PFSK-1 (cell line): ENCODE results near the gene NCOA1.

ENCODE experiments used
- FOXP2 ChIP-seq: optimal IDR thresholded peaks from 2 replicates; pipeline ENCODE3; 2011; ENCODE audit warnings: borderline replicate concordance, control low read depth, inconsistent platforms; ENCODE audit not compliant: insufficient read depth; ENCODE audit errors: extremely low read length, extremely low read depth
- POLR2AphosphoS5 ChIP-seq: IDR thresholded peaks from 2 replicates; pipeline ENCODE4 v1.6.1; 2012; ENCODE audit warnings: low read depth, mild to moderate bottlenecking, control low read depth, low read length, moderate library complexity
- SIN3A ChIP-seq: IDR thresholded peaks from 2 replicates; pipeline ENCODE4 v1.6.1; 2012; ENCODE audit warnings: mild to moderate bottlenecking, low read length, moderate library complexity, borderline replicate concordance; ENCODE audit not compliant: insufficient read depth
- TAF1 ChIP-seq: IDR thresholded peaks from 2 replicates; pipeline ENCODE4 v1.6.1; 2012; ENCODE audit warnings: low read length, control low read depth, borderline replicate concordance; ENCODE audit not compliant: insufficient read depth
- TF ChIP-seq, protein P1 (sequence below), 2 experiments: IDR thresholded peaks; 2 replicates each; pipeline versions ENCODE4 v1.6.1 to v1.8.0; 2011 to 2012; ENCODE audit warnings: low read depth in 2 of 2, low read length in 2 of 2, control low read depth in 1 of 2, inconsistent platforms in 1 of 2, mild to moderate bottlenecking in 1 of 2, moderate library complexity in 1 of 2; ENCODE audit not compliant: insufficient read depth in 1 of 2

Gene NCOA1

DNA sequence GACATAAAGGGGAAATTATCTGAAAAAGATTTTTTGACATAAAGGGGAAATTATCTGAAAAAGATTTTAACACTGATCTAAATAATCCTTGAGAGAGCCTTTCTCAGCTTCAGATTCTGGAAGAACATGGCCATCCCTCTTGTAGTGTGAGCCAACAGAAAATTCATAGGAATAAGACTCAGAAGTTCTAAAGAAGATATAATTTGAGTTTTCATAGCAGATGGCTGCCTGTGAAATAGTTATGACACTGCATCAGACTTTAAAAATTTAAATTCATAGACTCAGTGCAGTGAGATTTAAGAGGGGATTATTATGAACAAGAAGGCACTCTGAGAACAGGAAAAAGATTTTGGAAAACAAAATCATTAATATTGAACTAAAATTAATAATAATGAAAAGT is 50.6 kb downstream of the NCOA1 start:
- TF ChIP-seq, protein P1, sequence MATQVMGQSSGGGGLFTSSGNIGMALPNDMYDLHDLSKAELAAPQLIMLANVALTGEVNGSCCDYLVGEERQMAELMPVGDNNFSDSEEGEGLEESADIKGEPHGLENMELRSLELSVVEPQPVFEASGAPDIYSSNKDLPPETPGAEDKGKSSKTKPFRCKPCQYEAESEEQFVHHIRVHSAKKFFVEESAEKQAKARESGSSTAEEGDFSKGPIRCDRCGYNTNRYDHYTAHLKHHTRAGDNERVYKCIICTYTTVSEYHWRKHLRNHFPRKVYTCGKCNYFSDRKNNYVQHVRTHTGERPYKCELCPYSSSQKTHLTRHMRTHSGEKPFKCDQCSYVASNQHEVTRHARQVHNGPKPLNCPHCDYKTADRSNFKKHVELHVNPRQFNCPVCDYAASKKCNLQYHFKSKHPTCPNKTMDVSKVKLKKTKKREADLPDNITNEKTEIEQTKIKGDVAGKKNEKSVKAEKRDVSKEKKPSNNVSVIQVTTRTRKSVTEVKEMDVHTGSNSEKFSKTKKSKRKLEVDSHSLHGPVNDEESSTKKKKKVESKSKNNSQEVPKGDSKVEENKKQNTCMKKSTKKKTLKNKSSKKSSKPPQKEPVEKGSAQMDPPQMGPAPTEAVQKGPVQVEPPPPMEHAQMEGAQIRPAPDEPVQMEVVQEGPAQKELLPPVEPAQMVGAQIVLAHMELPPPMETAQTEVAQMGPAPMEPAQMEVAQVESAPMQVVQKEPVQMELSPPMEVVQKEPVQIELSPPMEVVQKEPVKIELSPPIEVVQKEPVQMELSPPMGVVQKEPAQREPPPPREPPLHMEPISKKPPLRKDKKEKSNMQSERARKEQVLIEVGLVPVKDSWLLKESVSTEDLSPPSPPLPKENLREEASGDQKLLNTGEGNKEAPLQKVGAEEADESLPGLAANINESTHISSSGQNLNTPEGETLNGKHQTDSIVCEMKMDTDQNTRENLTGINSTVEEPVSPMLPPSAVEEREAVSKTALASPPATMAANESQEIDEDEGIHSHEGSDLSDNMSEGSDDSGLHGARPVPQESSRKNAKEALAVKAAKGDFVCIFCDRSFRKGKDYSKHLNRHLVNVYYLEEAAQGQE (IDR thresholded peaks at IDR 0.05; ENCODE audit: insufficient read depth in 1 of 2, low read depth in 2 of 2, low read length in 2 of 2) = no peak
- TF ChIP-seq SIN3A (no peak), FOXP2 (no peak)

DNA sequence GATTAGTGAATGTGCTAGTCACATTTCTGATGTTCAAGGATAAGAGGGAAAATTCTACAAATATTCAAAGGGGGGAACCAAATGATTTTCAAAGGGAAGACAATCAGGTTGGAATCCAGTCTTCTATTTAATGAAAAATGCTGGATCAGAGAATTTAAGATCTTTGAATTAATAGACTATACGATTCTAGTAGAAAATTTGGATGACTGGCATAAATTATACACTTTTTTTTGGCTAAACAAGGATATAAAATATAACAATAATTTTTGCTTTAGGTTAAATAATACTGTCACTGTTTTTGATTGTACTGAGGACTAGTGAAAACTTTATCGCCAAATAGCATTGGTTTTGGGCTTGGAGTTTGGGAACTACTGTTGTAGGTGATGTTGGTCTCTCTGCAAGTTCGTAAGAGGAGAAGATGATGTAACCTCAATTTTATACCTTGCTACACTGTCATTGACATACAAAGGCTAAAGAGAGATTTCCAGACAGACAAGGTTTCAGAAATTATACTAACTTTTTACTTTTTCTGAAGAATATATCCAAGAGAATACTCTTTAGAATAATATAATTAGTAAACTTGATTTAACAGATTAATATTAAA is 51.3 kb downstream of the NCOA1 start:
- TF ChIP-seq SIN3A (no peak), POLR2AphosphoS5 (no peak), TAF1 (no peak), FOXP2 (no peak)
- TF ChIP-seq, protein P1 (IDR thresholded peaks at IDR 0.05; ENCODE audit: insufficient read depth in 1 of 2, low read depth in 2 of 2, low read length in 2 of 2) = no peak

DNA sequence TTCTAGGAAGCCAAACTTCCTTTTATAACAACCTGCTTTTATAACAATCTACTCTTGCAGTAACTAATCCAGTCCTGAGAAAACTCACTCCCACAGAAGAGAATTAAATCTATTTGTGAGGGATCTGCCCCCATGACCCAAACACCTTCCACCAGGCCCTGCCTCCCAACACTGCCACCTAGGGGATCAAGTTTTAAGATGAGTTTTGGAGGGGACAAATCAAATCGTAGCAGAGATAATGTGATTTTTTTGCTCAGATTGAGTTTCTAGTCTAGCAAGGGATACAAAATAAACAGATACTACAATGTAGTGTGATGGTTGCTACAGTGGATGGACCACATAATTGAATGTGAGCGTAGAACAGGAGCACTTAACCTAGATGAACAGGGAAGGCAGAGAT is 52.2 kb downstream of the NCOA1 start:
- TF ChIP-seq SIN3A = no peak

DNA sequence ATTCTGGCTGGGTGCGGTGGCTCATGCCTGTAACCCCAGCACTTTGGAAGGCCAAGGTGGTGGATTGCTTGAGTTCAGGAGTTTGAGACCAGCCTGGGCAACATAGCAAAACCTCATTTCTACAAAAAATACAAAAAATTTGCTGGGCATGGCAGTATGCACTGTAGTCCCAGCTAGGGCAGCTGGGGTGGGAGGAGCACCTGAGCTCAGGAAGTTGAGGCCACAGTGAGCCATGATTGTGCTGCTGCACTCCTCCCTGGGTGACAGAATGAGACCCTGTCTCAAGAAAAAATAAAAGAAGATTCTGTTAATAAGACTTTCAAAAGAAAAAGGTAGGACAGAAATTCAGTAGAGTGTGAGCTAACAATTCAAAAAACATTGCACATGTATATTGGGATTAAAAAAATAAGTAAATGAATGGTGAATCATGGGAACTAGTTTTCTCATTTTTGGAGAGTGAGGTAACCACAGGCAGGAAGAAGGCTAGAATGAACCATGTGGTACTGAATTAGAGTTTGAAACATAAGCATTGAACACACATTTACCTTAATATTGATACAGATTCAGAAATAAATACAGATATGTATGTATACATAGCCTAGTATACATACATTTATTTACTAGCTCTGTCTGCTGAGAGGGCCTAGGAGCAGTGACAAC is 53.5 kb downstream of the NCOA1 start:
- TF ChIP-seq, protein P1 (IDR thresholded peaks at IDR 0.05; ENCODE audit: insufficient read depth in 1 of 2, low read depth in 2 of 2, low read length in 2 of 2) = no peak
- TF ChIP-seq TAF1 (no peak), FOXP2 (no peak), POLR2AphosphoS5 (no peak)

DNA sequence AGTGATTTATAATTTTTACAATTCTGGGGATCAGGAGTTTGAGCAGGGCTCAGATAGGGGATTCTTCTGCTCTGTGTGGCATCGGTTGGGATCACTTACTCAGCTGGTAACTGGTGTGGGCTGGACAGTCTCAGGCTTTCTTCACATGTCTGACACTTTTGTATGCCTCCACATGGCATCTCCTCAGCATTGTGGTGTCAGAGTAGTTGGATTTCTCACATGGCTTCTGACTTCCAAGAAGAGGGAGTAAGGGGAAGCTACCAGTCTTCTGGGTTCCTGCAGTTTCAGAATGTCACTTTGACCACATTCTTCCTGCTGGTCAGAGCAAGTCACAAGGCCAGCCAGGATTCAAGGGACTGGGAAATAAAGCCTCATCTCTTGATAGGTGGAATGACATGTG is 55.6 kb downstream of the NCOA1 start:
- TF ChIP-seq TAF1 (no peak), SIN3A (no peak), POLR2AphosphoS5 (no peak), FOXP2 (no peak)
- TF ChIP-seq, protein P1 (IDR thresholded peaks at IDR 0.05; ENCODE audit: insufficient read depth in 1 of 2, low read depth in 2 of 2, low read length in 2 of 2) = no peak
